ENCODE data around the gene DNAH2.

Gene DNAH2

GRCh38 chr17:7716901-7717755 is at the start of gene DNAH2:
Gene DNAH2 (plus strand): TSS chr17:7717744. CDS start chr17:7719735, 1,991 bp downstream.
- peak; percentile 77 for DNase-seq

GRCh38 chr17:7668482-7668881 is 49.1 kb upstream of the DNAH2 start:
- DNase-seq = no peak

- DNase-seq = peak; percentile 67
Observed at GRCh38 chr17:7673239-7673638, 44.3 kb upstream of the DNAH2 start.

- DNase-seq = no peak
Observed at GRCh38 chr17:7674934-7675333, 42.6 kb upstream of the DNAH2 start.

GRCh38 chr17:7676533-7676932 is 41.0 kb upstream of the DNAH2 start:
- no peak for DNase-seq

- DNase-seq = no peak
Observed at GRCh38 chr17:7677388-7678067, 40.0 kb upstream of the DNAH2 start.

- DNase-seq = no peak
Observed at GRCh38 chr17:7684851-7685532, 32.6 kb upstream of the DNAH2 start.

GRCh38 chr17:7685533-7686221 is 31.9 kb upstream of the DNAH2 start:
- DNase-seq = peak; percentile 92

- peak; percentile 86 for DNase-seq
Observed at GRCh38 chr17:7686222-7687071, 31.1 kb upstream of the DNAH2 start.

- peak; percentile 91 for DNase-seq
Observed at GRCh38 chr17:7687072-7687907, 30.3 kb upstream of the DNAH2 start, which contains the start of gene TP53. Gene TP53 (minus strand): TSS chr17:7687490. CDS start chr17:7676594, 10,896 bp downstream.

GRCh38 chr17:7687908-7688807 is 29.4 kb upstream of the DNAH2 start, which contains the start of gene WRAP53:
Gene WRAP53 (plus strand): TSS chr17:7688477. CDS start chr17:7688649, 172 bp downstream.
- peak; percentile 96 for DNase-seq

GRCh38 chr17:7688808-7689316 is 28.7 kb upstream of the DNAH2 start:
- DNase-seq = no peak

- DNase-seq = no peak
Observed at GRCh38 chr17:7695586-7695985, 22.0 kb upstream of the DNAH2 start.

GRCh38 chr17:7697828-7698588 is 19.5 kb upstream of the DNAH2 start:
- no peak for DNase-seq

- no peak for DNase-seq
Observed at GRCh38 chr17:7700510-7700909, 17.0 kb upstream of the DNAH2 start.

- DNase-seq = no peak
Observed at GRCh38 chr17:7701681-7702080, 15.9 kb upstream of the DNAH2 start.

GRCh38 chr17:7702776-7703175 is 14.8 kb upstream of the DNAH2 start:
- DNase-seq = no peak
